Lung microvascular endothelial cell (primary cell): ENCODE measurements around the gene FGD3. TPM values are rescaled to one million over a fixed set of nuclear protein-coding genes. Genes with fewer than 3 reads are reported as not detected.
"Not testable (repeated sequence)": the region's sequence is repeated elsewhere in the genome, so short reads cannot be mapped to it uniquely, and the experiment has no call there.

ENCODE experiments used
- DNase-seq, 2 donors: peaks; one replicate each; pipeline versions ENCODE4 v3.0.0 to v3.0.0-alpha.2; 2010; ENCODE audit warnings: low read depth in 2 of 2
- total RNA-seq: library from RNA; depleted of rRNA; stranded (reverse); fragments of >200 nt; gene quantifications from 2 replicates; pipeline ENCODE4 v1.2.1, GENCODE V29; 2014

Gene FGD3
- total RNA-seq, 1 donor from 2014 or later, result not detected

DNA sequence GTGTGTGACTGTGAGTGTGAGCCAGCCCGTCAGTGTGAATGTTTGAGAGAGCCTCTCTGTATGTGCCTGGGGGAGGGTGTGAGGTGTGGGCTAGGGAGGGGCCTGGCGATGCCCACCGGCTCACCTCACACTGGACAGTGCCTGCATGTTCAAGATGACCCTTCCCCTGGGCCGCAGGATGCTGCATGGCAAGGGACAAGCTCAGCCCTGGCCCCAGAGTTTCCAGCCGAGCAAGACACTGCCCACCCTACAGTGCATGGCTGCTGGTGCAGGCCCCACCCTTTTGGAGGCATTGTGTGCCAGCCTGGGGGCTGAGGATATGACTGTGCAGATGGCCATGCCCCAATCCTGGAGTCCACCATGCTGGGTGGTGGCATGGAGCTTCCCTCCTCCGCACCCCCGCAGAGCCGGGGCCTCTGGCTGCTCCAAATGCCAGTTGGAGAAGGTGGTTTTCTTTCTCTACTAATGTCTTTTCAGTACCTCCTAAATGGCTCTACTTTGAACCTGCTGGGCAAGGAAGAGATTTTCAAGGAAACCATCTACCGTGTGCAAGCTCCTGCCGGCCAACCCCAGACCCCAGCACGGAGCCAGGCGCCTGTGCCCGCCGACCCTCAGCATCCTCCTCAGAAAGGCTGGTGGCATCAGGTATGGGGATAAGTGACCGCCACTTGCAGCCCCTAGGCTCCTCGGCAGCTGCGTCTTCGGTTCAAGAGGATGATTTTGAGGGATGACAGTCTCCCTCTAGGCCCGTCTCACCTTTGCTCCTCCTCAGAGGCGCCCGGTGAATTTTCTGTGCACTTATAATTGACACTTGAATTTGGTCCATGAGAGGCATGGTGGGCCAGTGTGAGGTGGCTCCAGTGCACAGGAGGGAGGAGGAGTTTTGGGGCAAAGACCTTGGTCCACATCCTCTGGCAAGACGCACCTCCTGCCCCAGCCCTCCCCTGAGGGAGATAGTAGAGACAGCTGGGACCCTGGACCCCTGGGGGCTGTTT, 27.7 kb downstream of the FGD3 start:
- DNase-seq, result no peak

DNA sequence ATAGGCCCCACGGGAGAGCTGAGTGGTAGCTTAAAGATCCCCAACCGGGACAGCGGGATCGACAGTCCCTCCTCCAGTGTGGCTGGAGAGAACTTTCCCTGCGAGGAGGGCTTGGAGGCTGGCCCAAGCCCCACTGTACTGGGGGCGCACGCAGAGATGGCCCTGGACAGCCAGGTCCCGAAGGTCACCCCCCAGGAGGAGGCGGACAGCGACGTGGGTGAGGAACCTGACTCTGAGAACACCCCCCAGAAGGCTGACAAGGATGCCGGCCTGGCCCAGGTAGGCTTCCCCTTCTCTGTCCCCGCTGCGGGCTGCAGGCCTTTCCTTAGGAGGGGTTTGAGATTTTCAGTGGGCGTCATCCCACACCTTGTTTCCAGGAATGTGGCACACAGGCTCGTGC, 29.1 kb downstream of the FGD3 start:
- no peak for DNase-seq

GRCh38 chr9:92977279-92977678, 30.0 kb downstream of the FGD3 start:
- DNase-seq, result no peak

DNA sequence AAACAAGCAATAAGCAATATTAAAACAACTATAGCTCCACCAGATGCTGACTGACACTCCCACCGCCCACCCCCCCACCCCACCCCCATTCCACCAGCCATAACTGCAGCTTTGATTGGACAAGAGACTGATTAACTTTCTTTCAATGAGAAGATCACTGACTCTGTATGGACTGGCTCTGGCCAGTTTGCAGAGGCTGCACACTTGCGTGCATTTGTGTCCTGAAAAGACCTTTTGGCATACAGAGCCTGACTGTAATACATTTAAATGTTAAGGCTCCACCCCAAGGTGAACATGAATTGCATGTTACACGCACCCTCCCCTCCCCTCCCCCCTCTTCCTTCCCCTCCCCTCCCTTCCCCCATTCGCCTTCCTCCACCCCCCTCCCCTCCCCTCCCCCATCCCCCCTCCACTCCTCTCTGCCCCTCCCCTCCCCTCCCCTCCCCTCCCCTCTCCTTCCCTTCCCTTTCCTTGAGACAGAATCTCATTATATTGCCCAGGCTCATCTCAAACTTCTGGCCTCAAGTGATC, 31.1 kb downstream of the FGD3 start:
- DNase-seq, result no peak

- DNase-seq, result no peak
Observed at GRCh38 chr9:92979283-92980056, 32.1 kb downstream of the FGD3 start.

DNA sequence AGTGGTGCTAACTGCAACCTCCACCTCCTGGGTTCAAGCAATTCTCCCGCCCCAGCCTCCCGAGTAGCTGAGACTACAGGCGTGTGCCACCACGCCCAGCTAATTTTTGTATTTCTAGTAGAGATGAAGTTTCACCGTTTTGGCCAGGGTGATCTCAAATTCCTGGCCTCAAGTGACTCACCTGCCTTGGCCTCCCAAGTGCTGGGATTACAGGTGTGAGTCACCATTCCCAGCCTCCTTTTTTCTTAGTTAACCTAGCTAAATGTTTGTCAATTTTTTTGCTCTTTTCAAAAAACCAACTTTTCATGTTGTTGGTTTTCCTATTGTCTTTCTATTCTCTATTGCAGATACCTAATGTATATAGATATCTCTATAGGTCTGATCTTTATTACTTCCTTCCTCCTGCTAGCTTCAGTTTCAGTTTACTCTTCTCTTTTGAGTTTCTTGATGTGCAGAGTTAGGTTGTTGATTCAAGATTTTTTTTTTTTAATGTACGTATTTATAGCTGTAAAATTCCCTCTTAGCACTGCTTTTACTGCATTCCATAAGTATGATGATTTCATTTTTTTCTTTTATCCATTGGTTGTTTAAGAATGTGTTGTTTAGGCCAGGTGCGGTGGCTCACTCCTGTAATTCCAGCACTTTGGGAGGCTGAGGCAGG, 32.9 kb downstream of the FGD3 start:
- DNase-seq, result no peak

- DNase-seq, result no peak
Observed at GRCh38 chr9:92982130-92982529, 34.8 kb downstream of the FGD3 start.

GRCh38 chr9:92983984-92984589, 36.8 kb downstream of the FGD3 start:
- no peak for DNase-seq

GRCh38 chr9:92984976-92985375, 37.7 kb downstream of the FGD3 start:
- DNase-seq, result no peak

DNA sequence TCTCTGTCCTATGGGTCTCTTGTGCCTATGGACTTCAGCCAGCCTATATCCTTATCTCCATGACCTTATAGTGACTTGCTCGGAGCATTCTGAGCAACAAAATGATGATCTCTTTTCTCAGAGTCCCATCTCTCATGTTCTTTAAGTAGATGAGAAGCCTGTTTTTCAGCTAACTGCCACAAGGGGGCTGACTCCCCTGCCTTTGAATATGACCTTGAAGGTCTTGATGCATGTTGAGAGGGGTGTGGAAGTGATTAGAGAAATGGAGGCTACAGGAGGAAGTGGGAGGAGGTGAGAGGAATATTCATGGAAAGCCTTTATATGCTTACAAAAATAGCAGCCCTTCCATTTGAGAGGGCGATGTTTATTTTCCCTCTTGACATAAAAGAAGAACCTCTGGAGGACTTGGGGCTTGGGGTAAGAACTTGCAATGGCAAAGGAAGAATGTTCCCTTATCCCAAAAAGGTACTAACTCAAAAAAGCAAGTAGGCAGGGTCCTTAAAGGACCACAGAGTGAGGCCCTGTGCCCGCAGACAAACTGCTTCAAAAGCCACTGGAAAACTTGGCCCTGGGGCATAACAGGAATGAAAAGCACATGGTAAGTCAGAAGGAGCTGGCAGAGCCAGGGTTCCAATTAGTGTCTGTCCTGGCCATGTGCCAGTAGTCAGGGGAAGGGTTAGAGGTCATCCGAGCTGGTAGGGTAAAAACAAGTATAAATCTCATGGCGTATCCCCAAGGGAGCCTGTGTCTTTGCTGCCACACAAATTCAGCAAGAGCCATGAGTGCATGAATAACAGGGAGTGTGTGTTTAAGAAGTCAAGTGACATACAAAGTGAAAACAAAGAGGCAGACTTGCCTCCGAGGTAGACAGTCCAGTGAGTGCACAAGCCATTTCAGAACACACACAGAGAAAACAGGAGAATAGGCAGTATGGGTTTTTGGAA, 39.1 kb downstream of the FGD3 start:
- peak in 1 of 2 donors; percentile 32 for DNase-seq

DNA sequence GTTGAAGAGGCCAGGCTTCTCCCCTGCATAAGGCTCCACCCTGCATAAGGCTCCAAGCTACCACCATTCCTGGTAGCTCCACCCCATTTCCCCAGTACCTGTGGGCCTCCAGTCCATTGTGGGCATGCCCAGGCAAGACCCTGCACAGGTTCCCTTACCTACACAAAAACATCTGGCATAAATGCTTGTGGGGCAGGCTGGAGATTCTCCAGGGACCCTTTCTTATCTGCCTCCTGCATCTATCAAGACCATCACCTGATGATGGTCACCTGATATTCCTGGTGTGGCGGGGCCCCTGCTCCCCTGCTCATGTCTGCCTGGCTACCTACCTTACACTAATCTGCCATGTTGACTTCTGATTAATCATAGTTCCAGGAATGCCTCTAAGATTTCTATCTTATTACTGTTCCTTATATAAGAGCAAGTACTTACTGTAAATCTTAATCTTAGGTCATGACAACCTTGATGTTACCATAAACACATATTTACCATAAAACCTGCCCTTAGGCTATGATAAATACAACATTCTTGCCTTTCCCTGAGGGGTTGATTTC, 41.0 kb downstream of the FGD3 start:
- no peak for DNase-seq

DNA sequence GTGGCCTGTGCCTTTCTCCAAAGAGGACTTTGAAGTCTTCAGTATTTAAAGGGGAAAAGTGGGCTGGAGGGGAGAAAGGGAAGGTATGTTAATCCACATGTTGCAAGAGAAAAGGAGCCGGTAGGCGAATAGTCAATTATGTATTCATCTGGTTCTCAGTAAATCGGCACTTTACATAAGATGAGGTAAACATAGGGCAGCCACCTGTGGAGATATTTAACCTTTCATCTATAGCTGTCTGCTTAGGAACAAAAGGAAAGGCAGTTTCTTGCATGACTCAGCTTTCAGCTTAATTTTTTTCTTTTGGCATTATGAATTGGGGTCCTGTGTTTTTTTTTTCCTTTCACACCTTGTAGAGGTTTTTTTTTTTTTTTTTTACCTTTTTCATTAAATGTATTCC, 42.2 kb downstream of the FGD3 start:
- DNase-seq, result no peak

- DNase-seq, result no peak
Observed at GRCh38 chr9:92990461-92990860, 43.1 kb downstream of the FGD3 start.

DNA sequence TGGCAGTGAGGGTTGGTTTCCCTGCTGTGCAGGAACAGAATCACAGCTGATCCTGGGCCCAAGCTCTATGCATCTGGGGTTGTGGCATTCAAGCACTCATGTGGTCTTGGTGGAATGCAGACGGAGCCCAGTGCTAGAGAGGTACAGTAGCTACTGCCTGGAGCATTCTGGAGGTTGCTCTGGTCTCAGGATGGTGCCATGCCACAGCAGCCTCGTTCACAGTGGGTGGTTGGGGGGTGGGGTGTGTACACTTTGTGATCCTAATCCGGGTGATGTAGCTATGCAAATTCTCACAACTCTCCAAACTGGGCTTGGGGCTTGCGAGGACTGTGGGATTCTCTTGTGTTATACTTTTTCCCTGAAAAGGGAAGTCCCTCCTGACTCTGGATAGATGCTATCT, 45.2 kb downstream of the FGD3 start:
- DNase-seq, result no peak

GRCh38 chr9:92998871-92999270, 51.5 kb downstream of the FGD3 start:
- not testable (repeated sequence) for DNase-seq

DNA sequence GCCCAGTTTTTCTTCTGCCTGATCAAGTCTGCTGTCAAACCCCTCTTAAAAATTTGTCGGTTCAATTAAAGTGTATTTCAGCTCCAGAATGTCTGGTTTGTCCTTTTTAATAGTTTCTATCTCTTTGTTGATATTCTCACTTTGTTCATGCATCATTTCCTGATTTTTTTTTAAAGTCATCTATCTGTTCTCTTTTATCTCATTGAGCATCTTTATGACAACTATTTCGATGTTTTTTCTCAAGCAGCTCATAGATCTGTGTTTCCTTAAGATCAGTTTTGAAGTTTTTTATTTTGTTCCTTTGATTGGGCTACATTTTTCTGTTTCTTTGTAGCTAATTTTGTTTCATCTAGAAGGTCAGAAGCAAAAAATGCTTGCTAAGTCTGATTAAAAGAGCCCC, 53.7 kb downstream of the FGD3 start:
- DNase-seq, result no peak

DNA sequence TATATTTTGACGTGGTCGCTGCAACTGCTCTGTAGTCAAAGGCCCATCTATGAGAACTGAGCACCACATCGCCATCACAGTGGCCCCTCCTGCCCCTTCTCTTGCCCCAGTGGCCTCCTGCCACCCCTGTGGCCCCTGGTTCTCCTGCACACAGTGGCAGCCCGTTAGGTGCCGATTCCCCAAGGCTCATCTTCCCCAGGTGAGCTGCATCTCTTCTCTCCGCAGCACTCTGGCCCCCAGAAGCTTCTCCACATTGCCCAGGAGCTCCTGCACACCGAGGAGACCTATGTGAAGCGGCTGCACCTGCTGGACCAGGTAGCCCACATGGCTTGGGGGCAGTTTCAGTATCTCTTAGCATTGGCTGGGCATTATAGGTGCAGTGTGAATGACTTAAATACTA, 55.4 kb downstream of the FGD3 start:
- no peak for DNase-seq

DNA sequence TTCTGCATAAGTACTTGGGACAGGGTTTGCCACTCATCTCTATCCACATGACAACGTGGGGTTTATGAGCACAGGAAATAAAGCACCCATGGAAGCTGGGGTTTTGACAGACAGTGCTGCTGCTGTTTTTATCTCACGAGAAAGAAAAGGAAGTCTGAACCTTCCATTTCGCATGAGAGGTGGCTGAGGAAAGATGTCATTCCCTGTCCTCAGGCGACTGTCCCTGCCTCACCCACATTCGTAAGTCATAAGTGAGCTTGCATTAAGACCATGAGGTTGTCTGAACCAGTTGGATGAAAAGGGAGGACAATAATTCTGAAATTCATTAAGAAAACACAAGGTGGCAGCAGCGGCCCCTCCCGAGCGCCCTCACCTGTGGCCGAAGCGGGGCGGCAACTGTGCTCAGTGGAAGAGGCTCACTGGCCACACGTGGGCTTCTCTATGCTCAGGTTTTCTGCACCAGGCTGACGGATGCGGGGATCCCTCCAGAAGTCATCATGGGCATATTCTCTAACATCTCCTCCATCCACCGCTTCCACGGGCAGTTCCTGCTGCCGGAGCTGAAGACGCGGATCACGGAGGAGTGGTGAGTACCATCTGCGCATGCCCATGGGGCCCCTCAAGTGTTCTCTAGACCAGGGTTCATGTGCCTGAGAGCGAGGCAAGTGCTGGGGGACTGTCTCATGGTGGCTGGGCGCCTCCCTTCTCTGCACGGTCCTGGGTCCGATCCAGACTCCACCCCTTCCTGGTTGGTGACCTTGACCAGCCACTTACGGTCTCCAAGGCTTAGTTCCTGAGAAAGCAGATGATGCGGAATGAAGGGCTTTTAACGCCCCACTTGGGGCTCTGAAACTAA, 56.5 kb downstream of the FGD3 start:
- peak; percentile 55 to 65 for DNase-seq

GRCh38 chr9:93004561-93004960, 57.2 kb downstream of the FGD3 start:
- no peak for DNase-seq
